GM12878 (cell line): ENCODE data around the gene SLC13A3. TPM values are rescaled to one million over a fixed set of nuclear protein-coding genes. Genes with fewer than 3 reads are reported as not detected.

Experiments used
- ATAC-seq: fragments of 200-7000 bp; cut with Tn5 transposase; 3 replicates; pipeline ENCODE4 v1.9.1; 2020; ENCODE audit warnings: mild to moderate bottlenecking, moderate library complexity
- BruUV-seq: library from RNA; stranded (reverse); fragments of 400-500 nt; replicated peaks from 2 replicates; lab custom pipeline; 2021; lab: Mats Ljungman, UMichigan
- CTCF ChIA-PET: fragments of 300-600 bp; sonication (Branson Sonifier 250); formaldehyde crosslinking; extraction: SDS; loops from one replicate; lab custom pipeline; 2021; ENCODE audit warnings: inconsistent platforms; lab: Yijun Ruan, JAX
- POLR2A ChIA-PET: fragments of 350-600 bp; formaldehyde crosslinking; extraction: SDS; loops from one replicate; lab custom pipeline; 2021; ENCODE audit warnings: inconsistent platforms; lab: Charles Lee
- RAD21 ChIA-PET: fragments of 300-600 bp; sonication (Branson Sonifier 250); formaldehyde crosslinking; loops from one replicate; lab custom pipeline; 2023; ENCODE audit warnings: antibody characterized with exemption; ENCODE audit not compliant: unreplicated experiment; lab: Charles Lee
- SMC1A ChIA-PET: fragments of 300-600 bp; sonication (Branson Sonifier 250); formaldehyde crosslinking; loops from one replicate; lab custom pipeline; 2023; ENCODE audit not compliant: unreplicated experiment, uncharacterized antibody; lab: Charles Lee
- DNase-seq: peaks from one replicate; pipeline ENCODE4 v3.0.0-alpha.2; 2011; ENCODE audit warnings: low read depth, low spot score
- FAIRE-seq: peaks from 3 replicates; lab custom pipeline; 2011; peaks lifted over from hg19 to GRCh38; lab: Jason Lieb, UNC
- H2AFZ ChIP-seq: 2 replicates; pipeline ENCODE4 v1.6.0; 2011; ENCODE audit warnings: low read depth, low read length, control low read depth; ENCODE audit not compliant: control insufficient read depth
- H3K27ac ChIP-seq: 2 replicates; pipeline ENCODE4 v1.5.1; 2011; ENCODE audit warnings: control low read depth; ENCODE audit not compliant: control insufficient read depth, insufficient read depth
- H3K27me3 ChIP-seq, 2 experiments: replicated peaks in 1 of 2; 2 replicates each; pipeline versions ENCODE4 v1.6.0 to v1.6.1; 2011; ENCODE audit warnings: low read length in 1 of 2; ENCODE audit not compliant: control insufficient read depth in 2 of 2, insufficient read depth in 2 of 2
- H3K36me3 ChIP-seq, 2 experiments: 2 replicates each; pipeline ENCODE4 v1.5.1; 2011; ENCODE audit warnings: low read length in 1 of 2; ENCODE audit not compliant: control insufficient read depth in 2 of 2, insufficient read depth in 2 of 2
- H3K4me1 ChIP-seq: 2 replicates; pipeline ENCODE4 v1.6.1; 2011; ENCODE audit warnings: mild to moderate bottlenecking, low read length, moderate library complexity, mixed read lengths; ENCODE audit not compliant: control insufficient read depth, insufficient read depth
- H3K4me2 ChIP-seq: 2 replicates; pipeline ENCODE4 v1.6.0; 2011; ENCODE audit warnings: control low read depth; ENCODE audit not compliant: control insufficient read depth, insufficient read depth
- H3K4me3 ChIP-seq: fragments of 200-600 bp; sonication (generic); 2 replicates; pipeline ENCODE4 v1.5.1; 2016
- H3K79me2 ChIP-seq: 2 replicates; pipeline ENCODE4 v1.6.0; 2011; ENCODE audit warnings: low read length; ENCODE audit not compliant: control insufficient read depth, insufficient read depth
- H3K9ac ChIP-seq: 2 replicates; pipeline ENCODE4 v1.8.0; 2011; ENCODE audit warnings: low read length, control low read depth, mixed read lengths; ENCODE audit not compliant: control insufficient read depth, insufficient read depth
- H3K9me3 ChIP-seq: replicated peaks from 3 replicates; pipeline ENCODE4 v1.5.1; 2011; ENCODE audit warnings: mild to moderate bottlenecking, low read length; ENCODE audit not compliant: control insufficient read depth, insufficient read depth
- H4K20me1 ChIP-seq: 2 replicates; pipeline ENCODE4 v1.6.0; 2011; ENCODE audit not compliant: control insufficient read depth, insufficient read depth
- BACH1 ChIP-seq: fragments of 450-650 bp; IDR thresholded peaks from 2 replicates; pipeline ENCODE4 v1.6.1; 2017; ENCODE audit warnings: mild to moderate bottlenecking, borderline replicate concordance
- BCL11A ChIP-seq: IDR thresholded peaks from 2 replicates; pipeline ENCODE4 v1.6.1; 2011; ENCODE audit warnings: low read depth, low read length
- ELK1 ChIP-seq: IDR thresholded peaks from 2 replicates; pipeline ENCODE4 v1.6.1; 2012; ENCODE audit warnings: low read depth, low read length, improper control_type of control experiment
- RFX5 ChIP-seq: IDR thresholded peaks from 2 replicates; pipeline ENCODE4 v1.6.1; 2011; ENCODE audit warnings: low read depth, low read length, improper control_type of control experiment
- SIN3A ChIP-seq: IDR thresholded peaks from 2 replicates; pipeline ENCODE4 v1.6.1; 2012; ENCODE audit warnings: low read depth, low read length, improper control_type of control experiment
- SMAD5 ChIP-seq: IDR thresholded peaks from 2 replicates; pipeline ENCODE4 v1.6.1; 2016; ENCODE audit warnings: antibody characterized with exemption, low read depth
- TAF1 ChIP-seq: IDR thresholded peaks from 2 replicates; pipeline ENCODE4 v1.6.1; 2011; ENCODE audit warnings: mild to moderate bottlenecking, low read depth, low read length, borderline replicate concordance
- WGBS: methylation state at CpG from one replicate; pipeline ENCODE4 v1.1.6; 2016; ENCODE audit warnings: low lambda C conversion rate; ENCODE audit not compliant: insufficient replicate concordance, insufficient coverage; ENCODE audit errors: missing lambda C conversion rate; 5-methylcytosine and 5-hydroxymethylcytosine counted together
- in situ Hi-C: fragments of 300-500 bp; cut with MboI; formaldehyde crosslinking; loops from 9 replicates; pipeline ENCODE4 v1.14.3; 2018; ENCODE audit warnings: mixed read lengths
- intact Hi-C: fragments of 100-400 bp; cut with micrococcal nuclease; formaldehyde crosslinking; loops from one replicate; pipeline ENCODE4 v1.14.2; 2022; ENCODE audit not compliant: unreplicated experiment
- polyA plus RNA-seq, 11 experiments: library from polyadenylated mRNA; depleted of rRNA in 4 of 11; unstranded in 6 of 11; stranded (reverse) in 5 of 11; fragments of >200 nt; fragmentation: Nextera tagmentation in 4 of 11; fragmentation: Illumina TruSeq in 1 of 11; extraction: Ambion mirVana in 4 of 11; extraction: Trizol in 1 of 11; gene quantifications; 1 replicate in 1 of 11; 2 replicates in 10 of 11; pipeline versions ENCODE4 v1.2.1 to v1.2.3, GENCODE V29; 2011 to 2016; ENCODE audit warnings: inconsistent platforms in 2 of 11, missing spikeins in 2 of 11, low read depth in 1 of 11
- total RNA-seq, 4 experiments: library from RNA; depleted of rRNA in 3 of 4; stranded (reverse); fragments of >200 nt in 3 of 4; fragmentation: Illumina TruSeq in 1 of 4; extraction: Trizol in 1 of 4; gene quantifications; 2 replicates each; pipeline versions ENCODE4 v1.2.1 to v1.2.3, GENCODE V29; 2013 to 2021

The SLC13A3 gene
- total and polyA plus RNA-seq, 10 of the 15 experiments (the other 5 are each of a cell fraction or from before 2014, with no cell fraction given), result 0.03 to 0.76 (median 0.07) TPM; not detected in 4

GRCh38 chr20:46638898-46639274 lies 12.4 kb downstream of the SLC13A3 start:
- ChIA-PET POLR2A (no interaction called here), SMC1A (no interaction called here), RAD21 (no interaction called here), CTCF (no interaction called here)
- no peaks in the 10 kb centered on the region for H4K20me1 ChIP-seq
- no peak for ATAC-seq
- no peak for FAIRE-seq
- intact Hi-C loops (no loop called here), in situ Hi-C loops (no loop called here)
- no TSS peak for BruUV-seq
- H2AFZ ChIP-seq, result no peak overlapping the region
- TF ChIP-seq ELK1, result no peak
- no peak overlapping the region for H3K27ac ChIP-seq
- H3K4me2 ChIP-seq, result no peak overlapping the region
- H3K9ac ChIP-seq, result no peak overlapping the region
- no peaks in the 10 kb centered on the region for H3K9me3 ChIP-seq
- H3K79me2 ChIP-seq, result no peaks in the 10 kb centered on the region
- no peak for DNase-seq
- H3K4me1 ChIP-seq, result no peaks in the 10 kb centered on the region
- H3K27me3 ChIP-seq, result no peaks in the 10 kb centered on the region
- no peak overlapping the region for H3K4me3 ChIP-seq
- 13% methylated on average over 4 of the region's 4 CpGs for WGBS
- no peaks in the 10 kb centered on the region for H3K36me3 ChIP-seq

- no peaks in the 10 kb centered on the region for H3K9me3 ChIP-seq
- ChIA-PET RAD21 (no interaction called here), SMC1A (no interaction called here), CTCF (no interaction called here), POLR2A (no interaction called here)
- 40% methylated on average over 18 of the region's 18 CpGs for WGBS
- TF ChIP-seq SIN3A (no peak), RFX5 (no peak), BCL11A (no peak), SMAD5 (no peak), BACH1 (no peak), TAF1 (no peak)
- H3K9ac ChIP-seq, result no peak overlapping the region
- DNase-seq (no peak), FAIRE-seq (no peak), ATAC-seq (no peak)
- no TSS peak for BruUV-seq
- no peaks in the 10 kb centered on the region for H3K27me3 ChIP-seq
- H3K27ac ChIP-seq, result no peak overlapping the region
- H3K36me3 ChIP-seq, result no peaks in the 10 kb centered on the region
- H3K79me2 ChIP-seq, result no peaks in the 10 kb centered on the region
- in situ Hi-C loops (no loop called here), intact Hi-C loops (no loop called here)
- no peak overlapping the region for H3K4me3 ChIP-seq
- H3K4me2 ChIP-seq, result no peak overlapping the region
- no peaks in the 10 kb centered on the region for H3K4me1 ChIP-seq
- no peaks in the 10 kb centered on the region for H4K20me1 ChIP-seq
- no peak overlapping the region for H2AFZ ChIP-seq
Measured at GRCh38 chr20:46638134-46638897, 12.9 kb downstream of the SLC13A3 start.
